ENCODE data around the gene HBA2. TPM values are rescaled to one million over a fixed set of nuclear protein-coding genes. Genes with fewer than 3 reads are reported as not detected.

Gene HBA2
- total RNA-seq, 1 experiment from 2014 or later = not detected

DNA sequence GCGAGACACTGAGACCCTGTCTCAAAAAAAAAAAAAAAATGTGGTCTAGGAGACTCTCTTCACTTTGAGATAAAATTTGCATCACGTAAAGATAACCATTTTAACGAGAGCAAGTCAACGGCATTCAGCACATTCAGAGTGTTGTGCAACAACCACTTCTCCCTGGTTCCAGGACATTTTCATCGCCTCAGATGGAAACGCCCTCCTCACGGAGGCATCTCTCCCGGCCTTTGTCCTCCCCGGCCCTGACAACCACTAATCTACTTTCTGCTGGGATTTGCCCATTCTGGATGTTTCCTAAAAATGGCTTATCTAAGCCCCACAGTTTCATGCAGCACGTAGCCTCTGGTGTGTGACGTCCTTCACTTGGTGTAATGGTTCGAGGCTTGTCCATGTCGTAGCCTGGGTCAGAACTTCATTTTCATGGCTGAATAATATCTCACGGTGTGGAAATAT is 27.9 kb upstream of the HBA2 start:
- Histone ChIP-seq H3K9me3 (ENCODE audit: control insufficient read depth, low read depth, low read length) (no peaks in the 10 kb centered on the region), H3K4ac (ENCODE audit: low read depth, low read length) (no peak overlapping the region), H3T11ph (ENCODE audit: low read length) (no peak overlapping the region), H2BK15ac (ENCODE audit: low read depth, low read length) (no peak overlapping the region), H3K23me2 (ENCODE audit: insufficient read length, low read depth, low read length, poor library complexity, severe bottlenecking) (no peaks in the 10 kb centered on the region), H2AK5ac (ENCODE audit: insufficient read length, low read length) (no peak overlapping the region), H3K79me2 (ENCODE audit: insufficient read depth, low read length) (no peaks in the 10 kb centered on the region), H4K8ac (replicated peaks; ENCODE audit: insufficient read length, low read depth, low read length) (no peak overlapping the region), H3K4me1 (ENCODE audit: insufficient read depth, low read length) (no peaks in the 10 kb centered on the region), H2BK12ac (ENCODE audit: insufficient read length, low read depth, low read length) (no peak overlapping the region), H3K56ac (ENCODE audit: insufficient read length, low read depth, low read length) (no peak overlapping the region), H3K27me3 (ENCODE audit: insufficient read depth, low read length) (no peaks in the 10 kb centered on the region; the same call in 1 of the 2 replicates), H3K4me2 (ENCODE audit: insufficient read depth, insufficient read length, low read length) (no peak overlapping the region), H3K79me1 (ENCODE audit: insufficient read depth, low read depth, low read length, poor library complexity, severe bottlenecking) (no peaks in the 10 kb centered on the region), H2BK20ac (ENCODE audit: low read depth, low read length, poor library complexity, severe bottlenecking) (no peak overlapping the region), H3K9ac (ENCODE audit: extremely low read depth, insufficient read length, low read length) (no peak overlapping the region), H3K14ac (ENCODE audit: insufficient read depth, low read length) (no peak overlapping the region), H4K20me1 (ENCODE audit: control insufficient read depth, insufficient read depth, insufficient read length) (no peaks in the 10 kb centered on the region), H2BK5ac (ENCODE audit: insufficient read length, low read length) (no peak overlapping the region), H4K5ac (ENCODE audit: insufficient read length, low read depth, low read length) (no peak overlapping the region), H3K27ac (ENCODE audit: insufficient read length, low read depth, low read length) (no peak overlapping the region), H4K91ac (ENCODE audit: insufficient read length, low read depth, low read length) (no peak overlapping the region), H2AFZ (ENCODE audit: low read length) (no peak overlapping the region), H2BK120ac (ENCODE audit: low read depth, low read length, poor library complexity, severe bottlenecking) (no peak overlapping the region), H3K18ac (ENCODE audit: insufficient read length, low read depth, low read length) (no peak overlapping the region), H3K23ac (ENCODE audit: insufficient read length, low read depth, low read length) (no peak overlapping the region)
- no peak for DNase-seq
- Mint-ChIP-seq H3K4me3 (no peak overlapping the region), H3K9me3 (no peaks in the 10 kb centered on the region), H3K27ac (no peak overlapping the region), H3K4me1 (no peaks in the 10 kb centered on the region), H3K36me3 (ENCODE audit: insufficient read depth in 1 of 3, low read depth in 3 of 3) (no peaks in the 10 kb centered on the region; a peak in 1 of 7 replicates), H3K27me3 (ENCODE audit: low read depth) (peaks cover 33% of the 10 kb centered on the region)
- no CpG with 5 or more reads among the region's 14 CpGs for WGBS (ENCODE audit: extremely low coverage, insufficient read length, low lambda C conversion rate)
- TF ChIP-seq, protein P1, sequence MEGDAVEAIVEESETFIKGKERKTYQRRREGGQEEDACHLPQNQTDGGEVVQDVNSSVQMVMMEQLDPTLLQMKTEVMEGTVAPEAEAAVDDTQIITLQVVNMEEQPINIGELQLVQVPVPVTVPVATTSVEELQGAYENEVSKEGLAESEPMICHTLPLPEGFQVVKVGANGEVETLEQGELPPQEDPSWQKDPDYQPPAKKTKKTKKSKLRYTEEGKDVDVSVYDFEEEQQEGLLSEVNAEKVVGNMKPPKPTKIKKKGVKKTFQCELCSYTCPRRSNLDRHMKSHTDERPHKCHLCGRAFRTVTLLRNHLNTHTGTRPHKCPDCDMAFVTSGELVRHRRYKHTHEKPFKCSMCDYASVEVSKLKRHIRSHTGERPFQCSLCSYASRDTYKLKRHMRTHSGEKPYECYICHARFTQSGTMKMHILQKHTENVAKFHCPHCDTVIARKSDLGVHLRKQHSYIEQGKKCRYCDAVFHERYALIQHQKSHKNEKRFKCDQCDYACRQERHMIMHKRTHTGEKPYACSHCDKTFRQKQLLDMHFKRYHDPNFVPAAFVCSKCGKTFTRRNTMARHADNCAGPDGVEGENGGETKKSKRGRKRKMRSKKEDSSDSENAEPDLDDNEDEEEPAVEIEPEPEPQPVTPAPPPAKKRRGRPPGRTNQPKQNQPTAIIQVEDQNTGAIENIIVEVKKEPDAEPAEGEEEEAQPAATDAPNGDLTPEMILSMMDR (conservative IDR thresholded peaks at IDR 0.05) = no peak
